Measurements from ENCODE around the gene RP2. TPM values are rescaled to one million over a fixed set of nuclear protein-coding genes. Genes with fewer than 3 reads are reported as not detected.
A peak's percentile ranks its signal among the peaks of the same experiment; 100 is the strongest.

Gene RP2
- polyA plus RNA-seq, 1 donor from 2014 or later: 8.7 TPM

- H3K4me3 Mint-ChIP-seq: no peak overlapping the region
- no peaks in the 10 kb centered on the region for H3K36me3 Mint-ChIP-seq
- H3K27ac Mint-ChIP-seq: no peak overlapping the region
Observed at GRCh38 chrX:46873746-46874145, 36.9 kb downstream of the RP2 start.

GRCh38 chrX:46876901-46877300 lies 40.1 kb downstream of the RP2 start:
- no peaks in the 10 kb centered on the region for H3K9me3 Mint-ChIP-seq
- H3K4me1 Mint-ChIP-seq: peaks cover 0 to 2% (median 1%) of the 10 kb centered on the region in 3 donors
- no peaks in the 10 kb centered on the region for H3K27me3 Mint-ChIP-seq
- no peaks in the 10 kb centered on the region for H3K36me3 Mint-ChIP-seq
- no peak overlapping the region for H3K27ac Mint-ChIP-seq
- H3K4me3 Mint-ChIP-seq: no peak overlapping the region

More at GRCh38 chrX:46873746-46874145, 36.9 kb downstream of the RP2 start:
- Mint-ChIP-seq H3K4me1 (peaks cover 0 to 2% (median 1%) of the 10 kb centered on the region in 3 donors), H3K9me3 (no peaks in the 10 kb centered on the region), H3K27me3 (no peaks in the 10 kb centered on the region)

GRCh38 chrX:46882266-46882665 lies 45.4 kb downstream of the RP2 start:
- Mint-ChIP-seq H3K9me3 (no peaks in the 10 kb centered on the region), H3K4me3 (no peak overlapping the region), H3K27ac (no peak overlapping the region), H3K4me1 (no peaks in the 10 kb centered on the region), H3K36me3 (no peaks in the 10 kb centered on the region), H3K27me3 (no peaks in the 10 kb centered on the region)

GRCh38 chrX:46884799-46885198 lies 48.0 kb downstream of the RP2 start:
- Mint-ChIP-seq H3K36me3 (no peaks in the 10 kb centered on the region), H3K27ac (no peak overlapping the region), H3K9me3 (no peaks in the 10 kb centered on the region), H3K4me1 (no peaks in the 10 kb centered on the region), H3K4me3 (no peak overlapping the region), H3K27me3 (no peaks in the 10 kb centered on the region)

GRCh38 chrX:46898207-46898606 lies 61.4 kb downstream of the RP2 start:
- H3K36me3 Mint-ChIP-seq: no peaks in the 10 kb centered on the region
- H3K4me3 Mint-ChIP-seq: no peak overlapping the region
- H3K4me1 Mint-ChIP-seq: no peaks in the 10 kb centered on the region
- H3K9me3 Mint-ChIP-seq: peaks cover 0 to 3% (median 2%) of the 10 kb centered on the region in 3 donors
- H3K27ac Mint-ChIP-seq: no peak overlapping the region
- H3K27me3 Mint-ChIP-seq: peaks cover 1% of the 10 kb centered on the region

GRCh38 chrX:46903458-46904242 lies 66.8 kb downstream of the RP2 start:
- Mint-ChIP-seq H3K27me3 (no peaks in the 10 kb centered on the region), H3K27ac (peak overlapping the region in 1 of 3 donors; percentile 58), H3K9me3 (no peaks in the 10 kb centered on the region), H3K4me3 (peak overlapping the region; percentile 34 to 91 (median 76)), H3K36me3 (no peaks in the 10 kb centered on the region), H3K4me1 (no peaks in the 10 kb centered on the region)

- H3K27me3 Mint-ChIP-seq: no peaks in the 10 kb centered on the region
- no peaks in the 10 kb centered on the region for H3K9me3 Mint-ChIP-seq
- no peak overlapping the region for H3K4me3 Mint-ChIP-seq
Observed at GRCh38 chrX:46904626-46905025, 67.8 kb downstream of the RP2 start.

GRCh38 chrX:46910415-46910814 lies 73.6 kb downstream of the RP2 start:
- Mint-ChIP-seq H3K4me1 (peaks cover 8 to 14% (median 13%) of the 10 kb centered on the region in 3 donors), H3K27me3 (peaks cover 2% of the 10 kb centered on the region), H3K9me3 (no peaks in the 10 kb centered on the region), H3K36me3 (peaks cover 1% of the 10 kb centered on the region), H3K27ac (peak overlapping the region in 1 of 3 donors; percentile 6), H3K4me3 (peak overlapping the region in 1 of 4 donors; percentile 50)

More at GRCh38 chrX:46904626-46905025, 67.8 kb downstream of the RP2 start:
- no peaks in the 10 kb centered on the region for H3K4me1 Mint-ChIP-seq
- H3K36me3 Mint-ChIP-seq: no peaks in the 10 kb centered on the region
- H3K27ac Mint-ChIP-seq: peak overlapping the region in 1 of 3 donors; percentile 58

GRCh38 chrX:46912098-46912602 lies 75.3 kb downstream of the RP2 start, which contains the start of gene JADE3:
TSS of gene JADE3 (plus strand) at chrX:46912421. CDS start at chrX:46984895, 72,474 bp downstream.
- Mint-ChIP-seq H3K4me3 (peak within 1 kb of the TSS; percentile 84 to 93 (median 90)), H3K4me1 (peaks cover 8 to 15% (median 14%) of the 10 kb centered on the region in 3 donors), H3K9me3 (no peaks in the 10 kb centered on the region), H3K36me3 (peaks cover 1% of the 10 kb centered on the region), H3K27ac (peak within 1 kb of the TSS in 1 of 3 donors; percentile 47), H3K27me3 (peaks cover 2% of the 10 kb centered on the region)

GRCh38 chrX:46912603-46913491 lies 76.0 kb downstream of the RP2 start:
- no peak overlapping the region for H3K27ac Mint-ChIP-seq
- peaks cover 8 to 19% (median 17%) of the 10 kb centered on the region in 3 donors for H3K4me1 Mint-ChIP-seq
- H3K4me3 Mint-ChIP-seq: peak overlapping the region; percentile 84 to 93 (median 90)
- H3K9me3 Mint-ChIP-seq: no peaks in the 10 kb centered on the region
- H3K27me3 Mint-ChIP-seq: peaks cover 2% of the 10 kb centered on the region
- peaks cover 1% of the 10 kb centered on the region for H3K36me3 Mint-ChIP-seq

- Mint-ChIP-seq H3K9me3 (peaks cover 0 to 1% (median 0%) of the 10 kb centered on the region in 3 donors), H3K27ac (peak overlapping the region in 1 of 3 donors; percentile 87), H3K27me3 (peaks cover 2% of the 10 kb centered on the region), H3K4me3 (peak overlapping the region; percentile 84 to 93 (median 90)), H3K36me3 (peaks cover 1% of the 10 kb centered on the region), H3K4me1 (peaks cover 8 to 20% (median 17%) of the 10 kb centered on the region in 3 donors)
Observed at GRCh38 chrX:46913667-46914066, 76.8 kb downstream of the RP2 start.

GRCh38 chrX:46916273-46916672 lies 79.4 kb downstream of the RP2 start:
- peaks cover 3% of the 10 kb centered on the region for H3K36me3 Mint-ChIP-seq
- peaks cover 8 to 20% (median 17%) of the 10 kb centered on the region in 3 donors for H3K4me1 Mint-ChIP-seq
- H3K4me3 Mint-ChIP-seq: peak overlapping the region in 1 of 4 donors; percentile 17
- H3K27ac Mint-ChIP-seq: no peak overlapping the region
- peaks cover 2% of the 10 kb centered on the region for H3K27me3 Mint-ChIP-seq
- H3K9me3 Mint-ChIP-seq: peaks cover 5 to 10% (median 6%) of the 10 kb centered on the region in 3 donors

- Mint-ChIP-seq H3K27ac (peak overlapping the region in 1 of 3 donors; percentile 24), H3K4me1 (peaks cover 15 to 21% (median 20%) of the 10 kb centered on the region in 3 donors), H3K4me3 (peak overlapping the region in 1 of 4 donors; percentile 75), H3K36me3 (peaks cover 3% of the 10 kb centered on the region), H3K27me3 (peaks cover 2% of the 10 kb centered on the region), H3K9me3 (peaks cover 5 to 10% (median 6%) of the 10 kb centered on the region in 3 donors)
Observed at GRCh38 chrX:46917622-46918021, 80.8 kb downstream of the RP2 start.

GRCh38 chrX:46918434-46918833 lies 81.6 kb downstream of the RP2 start:
- peaks cover 3% of the 10 kb centered on the region for H3K36me3 Mint-ChIP-seq
- H3K9me3 Mint-ChIP-seq: peaks cover 5 to 10% (median 6%) of the 10 kb centered on the region in 3 donors
- H3K4me3 Mint-ChIP-seq: no peak overlapping the region
- no peak overlapping the region for H3K27ac Mint-ChIP-seq
- peaks cover 2% of the 10 kb centered on the region for H3K27me3 Mint-ChIP-seq
- H3K4me1 Mint-ChIP-seq: peaks cover 16 to 21% (median 20%) of the 10 kb centered on the region in 3 donors

Data from IgD-negative memory B cell (primary cell).